Measurements from ENCODE around the gene ATOH7. TPM values are rescaled to one million over a fixed set of nuclear protein-coding genes. Genes with fewer than 3 reads are reported as not detected.

Gene ATOH7
- total RNA-seq, 1 donor, result not detected

DNA sequence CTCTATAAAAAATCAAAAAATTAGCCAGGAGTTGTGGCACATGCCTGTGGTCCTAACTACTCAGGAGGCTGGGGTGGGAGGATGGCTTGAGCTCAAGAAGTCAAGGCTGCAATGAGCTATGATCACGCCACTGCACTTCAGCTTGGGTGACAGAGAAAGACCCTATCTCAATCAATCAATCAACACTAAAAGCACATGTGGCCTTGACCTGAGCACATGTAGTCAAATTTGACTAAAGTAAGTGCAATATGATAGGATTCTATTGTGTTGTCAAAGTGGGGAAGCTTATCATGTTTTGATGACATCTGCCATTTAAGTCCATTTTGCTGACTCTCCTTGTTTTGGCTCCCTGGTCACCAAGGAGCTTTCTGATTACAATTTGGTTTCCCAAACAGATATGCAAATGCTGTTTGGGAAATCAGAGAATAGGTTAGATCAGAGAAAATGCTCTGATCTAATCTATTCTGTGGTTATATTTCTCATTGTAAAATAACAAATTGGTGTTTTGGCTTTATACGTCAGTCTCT lies 43.8 kb upstream of the ATOH7 start:
- Histone ChIP-seq H2AFZ (ENCODE audit: low read length) (no peak overlapping the region), H3K79me2 (ENCODE audit: insufficient read depth, low read length) (no peaks in the 10 kb centered on the region), H3K4me2 (ENCODE audit: insufficient read depth, low read length) (no peak overlapping the region), H3K36me3 (ENCODE audit: insufficient read depth, low read length) (no peaks in the 10 kb centered on the region), H3K4me1 (ENCODE audit: insufficient read depth, low read length) (peaks cover 3% of the 10 kb centered on the region), H3K27ac (ENCODE audit: low read depth, low read length) (no peak overlapping the region), H3K9me3 (ENCODE audit: low read depth, low read length) (no peaks in the 10 kb centered on the region), H4K20me1 (ENCODE audit: insufficient read depth, low read length) (no peaks in the 10 kb centered on the region), H3K4me3 (ENCODE audit: insufficient read depth, low read length) (no peak overlapping the region), H3K27me3 (ENCODE audit: insufficient read depth, low read length) (no peaks in the 10 kb centered on the region)
- DNase-seq (ENCODE audit: insufficient read length, low spot score, missing footprints), result no peak
- TF ChIP-seq, protein P1, sequence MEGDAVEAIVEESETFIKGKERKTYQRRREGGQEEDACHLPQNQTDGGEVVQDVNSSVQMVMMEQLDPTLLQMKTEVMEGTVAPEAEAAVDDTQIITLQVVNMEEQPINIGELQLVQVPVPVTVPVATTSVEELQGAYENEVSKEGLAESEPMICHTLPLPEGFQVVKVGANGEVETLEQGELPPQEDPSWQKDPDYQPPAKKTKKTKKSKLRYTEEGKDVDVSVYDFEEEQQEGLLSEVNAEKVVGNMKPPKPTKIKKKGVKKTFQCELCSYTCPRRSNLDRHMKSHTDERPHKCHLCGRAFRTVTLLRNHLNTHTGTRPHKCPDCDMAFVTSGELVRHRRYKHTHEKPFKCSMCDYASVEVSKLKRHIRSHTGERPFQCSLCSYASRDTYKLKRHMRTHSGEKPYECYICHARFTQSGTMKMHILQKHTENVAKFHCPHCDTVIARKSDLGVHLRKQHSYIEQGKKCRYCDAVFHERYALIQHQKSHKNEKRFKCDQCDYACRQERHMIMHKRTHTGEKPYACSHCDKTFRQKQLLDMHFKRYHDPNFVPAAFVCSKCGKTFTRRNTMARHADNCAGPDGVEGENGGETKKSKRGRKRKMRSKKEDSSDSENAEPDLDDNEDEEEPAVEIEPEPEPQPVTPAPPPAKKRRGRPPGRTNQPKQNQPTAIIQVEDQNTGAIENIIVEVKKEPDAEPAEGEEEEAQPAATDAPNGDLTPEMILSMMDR (IDR thresholded peaks at IDR 0.05; ENCODE audit: extremely low read depth, low read depth, low read length), result no peak

DNA sequence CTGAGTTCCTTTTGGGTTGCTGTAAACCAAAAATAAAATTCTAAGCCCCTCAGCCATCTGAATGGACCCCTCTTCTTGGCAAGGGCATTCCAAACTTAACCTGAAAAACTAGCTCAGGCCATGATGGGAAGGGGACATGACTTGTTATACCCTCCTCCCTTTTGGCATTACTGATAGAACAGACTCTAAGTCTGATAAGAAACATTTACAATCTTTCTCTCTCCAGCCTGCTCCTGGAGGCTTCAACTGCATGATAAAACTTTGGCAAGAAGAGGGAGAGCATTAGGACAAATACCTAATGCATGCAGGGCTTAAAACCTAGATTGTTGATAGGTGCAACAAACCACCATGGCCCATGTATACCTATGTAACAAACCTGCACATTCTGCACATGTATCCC lies 40.9 kb upstream of the ATOH7 start:
- no peak overlapping the region for H3K4me2 ChIP-seq (ENCODE audit: insufficient read depth, low read length)
- no peaks in the 10 kb centered on the region for H3K9me3 ChIP-seq (ENCODE audit: low read depth, low read length)
- no peaks in the 10 kb centered on the region for H3K79me2 ChIP-seq (ENCODE audit: insufficient read depth, low read length)
- no peak overlapping the region for H2AFZ ChIP-seq (ENCODE audit: low read length)
- no peak for DNase-seq (ENCODE audit: insufficient read length, low spot score, missing footprints)
- H3K27me3 ChIP-seq (ENCODE audit: insufficient read depth, low read length), result no peaks in the 10 kb centered on the region
- H3K27ac ChIP-seq (ENCODE audit: low read depth, low read length), result no peak overlapping the region
- H3K4me1 ChIP-seq (ENCODE audit: insufficient read depth, low read length), result peaks cover 3% of the 10 kb centered on the region
- TF ChIP-seq, protein P1 (IDR thresholded peaks at IDR 0.05; ENCODE audit: extremely low read depth, low read depth, low read length), result no peak
- no peaks in the 10 kb centered on the region for H3K36me3 ChIP-seq (ENCODE audit: insufficient read depth, low read length)
- no peak overlapping the region for H3K4me3 ChIP-seq (ENCODE audit: insufficient read depth, low read length)
- H4K20me1 ChIP-seq (ENCODE audit: insufficient read depth, low read length), result no peaks in the 10 kb centered on the region

DNA sequence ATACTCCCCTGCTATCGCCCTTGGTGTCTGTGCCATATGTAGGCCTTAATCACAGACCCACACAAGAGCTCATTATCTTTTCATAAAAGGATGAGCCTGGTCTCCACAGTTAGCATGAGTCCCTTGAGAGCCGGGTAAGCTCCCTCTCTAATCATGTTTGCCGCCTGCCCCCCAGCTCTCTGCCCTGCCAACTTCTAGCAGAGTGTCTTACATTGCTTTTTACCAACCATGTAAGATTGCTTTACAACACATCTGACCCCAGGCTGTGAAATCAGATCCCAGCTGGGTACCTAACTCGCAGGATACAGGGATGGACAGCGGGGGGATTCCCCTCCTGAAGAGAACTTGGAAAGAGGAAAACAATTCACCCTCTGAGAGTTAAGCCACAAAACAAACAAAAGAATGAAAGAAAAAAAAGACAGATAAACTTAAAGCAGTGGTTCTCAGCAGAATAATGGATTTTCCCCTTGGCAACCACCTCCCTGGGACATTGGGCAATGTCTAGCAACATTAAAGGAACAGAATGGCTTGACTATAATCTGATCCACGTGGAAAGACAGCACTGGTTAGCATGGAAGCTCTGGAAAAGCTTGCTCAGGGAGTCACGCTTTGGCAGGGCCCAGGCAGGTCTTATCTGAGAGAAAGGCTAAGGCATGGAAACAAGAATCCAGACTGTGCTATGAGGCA lies 39.4 kb upstream of the ATOH7 start:
- Histone ChIP-seq H3K79me2 (ENCODE audit: insufficient read depth, low read length) (no peaks in the 10 kb centered on the region), H3K27me3 (ENCODE audit: insufficient read depth, low read length) (no peaks in the 10 kb centered on the region), H4K20me1 (ENCODE audit: insufficient read depth, low read length) (no peaks in the 10 kb centered on the region), H3K9me3 (ENCODE audit: low read depth, low read length) (no peaks in the 10 kb centered on the region), H3K4me3 (ENCODE audit: insufficient read depth, low read length) (no peak overlapping the region), H2AFZ (ENCODE audit: low read length) (no peak overlapping the region), H3K36me3 (ENCODE audit: insufficient read depth, low read length) (no peaks in the 10 kb centered on the region), H3K4me2 (ENCODE audit: insufficient read depth, low read length) (no peak overlapping the region), H3K4me1 (ENCODE audit: insufficient read depth, low read length) (peaks cover 3% of the 10 kb centered on the region), H3K27ac (ENCODE audit: low read depth, low read length) (no peak overlapping the region)
- no peak for DNase-seq (ENCODE audit: insufficient read length, low spot score, missing footprints)
- TF ChIP-seq, protein P1 (IDR thresholded peaks at IDR 0.05; ENCODE audit: extremely low read depth, low read depth, low read length), result no peak

DNA sequence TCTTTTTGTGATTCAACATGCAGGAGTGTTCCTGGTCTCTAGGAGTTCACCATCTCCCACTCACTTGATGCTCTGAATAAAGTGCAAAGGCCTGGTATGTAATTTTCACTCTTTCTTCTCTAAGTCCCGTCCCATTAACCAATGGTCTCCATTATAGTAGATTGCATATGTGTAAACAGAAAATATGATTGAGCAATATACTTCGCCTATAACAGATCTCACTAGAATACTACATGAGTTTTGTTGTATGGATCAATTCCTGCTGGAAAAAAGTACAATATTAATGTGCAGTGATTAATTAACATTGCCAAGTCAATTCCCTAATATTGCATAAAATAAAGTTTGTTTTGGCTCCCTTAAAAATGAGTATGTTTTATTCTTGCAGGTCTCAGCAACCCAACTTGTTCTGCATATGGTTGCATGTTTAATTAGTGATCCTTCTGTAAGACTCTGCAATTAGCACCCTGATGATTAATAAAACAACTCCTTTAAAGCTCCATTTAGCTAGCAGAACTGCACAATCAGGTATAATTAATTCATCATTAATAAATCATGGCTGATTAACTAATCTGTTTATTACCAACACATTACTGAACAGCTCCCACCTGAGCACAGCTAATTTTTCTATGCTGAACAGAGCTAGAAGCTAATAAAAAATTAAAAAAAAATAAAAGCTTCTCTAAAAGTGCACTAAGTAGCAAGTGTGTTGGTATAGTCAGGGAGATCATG lies 37.8 kb upstream of the ATOH7 start:
- no peaks in the 10 kb centered on the region for H3K36me3 ChIP-seq (ENCODE audit: insufficient read depth, low read length)
- no peaks in the 10 kb centered on the region for H4K20me1 ChIP-seq (ENCODE audit: insufficient read depth, low read length)
- H3K9me3 ChIP-seq (ENCODE audit: low read depth, low read length), result no peaks in the 10 kb centered on the region
- peaks cover 3% of the 10 kb centered on the region for H3K4me1 ChIP-seq (ENCODE audit: insufficient read depth, low read length)
- no peaks in the 10 kb centered on the region for H3K27me3 ChIP-seq (ENCODE audit: insufficient read depth, low read length)
- H3K4me2 ChIP-seq (ENCODE audit: insufficient read depth, low read length), result no peak overlapping the region
- TF ChIP-seq, protein P1 (IDR thresholded peaks at IDR 0.05; ENCODE audit: extremely low read depth, low read depth, low read length), result no peak
- no peak for DNase-seq (ENCODE audit: insufficient read length, low spot score, missing footprints)
- H3K79me2 ChIP-seq (ENCODE audit: insufficient read depth, low read length), result no peaks in the 10 kb centered on the region
- H2AFZ ChIP-seq (ENCODE audit: low read length), result no peak overlapping the region
- no peak overlapping the region for H3K27ac ChIP-seq (ENCODE audit: low read depth, low read length)
- no peak overlapping the region for H3K4me3 ChIP-seq (ENCODE audit: insufficient read depth, low read length)

Measured in osteoblast (primary cell).